PC-3 (cell line): ENCODE data around the gene ERRFI1.

Experiments
- EZH2 ChIP-seq: fragments of 300-600 bp; sonication (generic); IDR thresholded peaks from one replicate; pipeline ENCODE4 v1.6.1; 2017; ENCODE audit warnings: antibody characterized with exemption, mild to moderate bottlenecking, low read length; ENCODE audit not compliant: unreplicated experiment
- TF ChIP-seq, protein P1 (sequence below): fragments of 300-600 bp; sonication (generic); conservative IDR thresholded peaks from 2 replicates; pipeline ENCODE4 v1.5.1; 2017; ENCODE audit warnings: antibody characterized with exemption, low read depth, mild to moderate bottlenecking, low read length

DNA sequence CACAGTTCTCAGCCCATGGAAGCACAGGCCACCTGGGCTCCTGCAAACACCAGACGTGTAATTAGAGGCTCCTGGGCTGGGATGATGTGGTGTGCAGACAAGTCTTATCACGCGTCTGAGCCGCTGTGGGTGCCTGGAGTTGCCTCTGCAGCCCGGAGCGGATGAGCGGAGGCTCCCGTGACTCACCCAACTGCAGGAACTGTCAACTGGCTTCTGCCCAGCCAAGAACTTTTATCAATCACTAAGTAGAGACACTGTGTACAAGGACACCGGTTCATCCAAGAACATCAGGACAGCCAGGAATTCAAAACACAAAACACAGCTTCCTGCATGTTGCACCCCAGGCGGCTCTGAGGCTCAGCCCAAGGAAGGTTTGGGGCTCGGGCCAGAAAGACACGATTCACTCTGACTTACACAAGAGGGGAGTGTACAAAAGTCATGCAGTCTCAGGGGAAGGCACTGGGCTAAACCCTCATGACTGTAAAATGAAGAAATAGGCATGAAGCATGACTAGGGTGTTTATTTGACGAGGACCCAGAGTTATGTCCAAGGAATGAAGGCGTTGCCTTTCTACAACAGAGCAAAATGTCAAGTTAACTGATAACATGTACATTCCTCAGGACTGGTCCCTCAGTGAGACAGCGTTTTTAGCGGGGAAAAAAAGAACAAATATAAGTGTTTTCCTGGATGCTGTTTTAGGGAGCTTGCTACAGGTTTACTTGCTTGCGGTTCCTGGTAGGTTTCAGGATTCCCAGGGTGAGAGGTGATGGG lies 21.1 kb downstream of the ERRFI1 start:
- TF ChIP-seq, protein P1, sequence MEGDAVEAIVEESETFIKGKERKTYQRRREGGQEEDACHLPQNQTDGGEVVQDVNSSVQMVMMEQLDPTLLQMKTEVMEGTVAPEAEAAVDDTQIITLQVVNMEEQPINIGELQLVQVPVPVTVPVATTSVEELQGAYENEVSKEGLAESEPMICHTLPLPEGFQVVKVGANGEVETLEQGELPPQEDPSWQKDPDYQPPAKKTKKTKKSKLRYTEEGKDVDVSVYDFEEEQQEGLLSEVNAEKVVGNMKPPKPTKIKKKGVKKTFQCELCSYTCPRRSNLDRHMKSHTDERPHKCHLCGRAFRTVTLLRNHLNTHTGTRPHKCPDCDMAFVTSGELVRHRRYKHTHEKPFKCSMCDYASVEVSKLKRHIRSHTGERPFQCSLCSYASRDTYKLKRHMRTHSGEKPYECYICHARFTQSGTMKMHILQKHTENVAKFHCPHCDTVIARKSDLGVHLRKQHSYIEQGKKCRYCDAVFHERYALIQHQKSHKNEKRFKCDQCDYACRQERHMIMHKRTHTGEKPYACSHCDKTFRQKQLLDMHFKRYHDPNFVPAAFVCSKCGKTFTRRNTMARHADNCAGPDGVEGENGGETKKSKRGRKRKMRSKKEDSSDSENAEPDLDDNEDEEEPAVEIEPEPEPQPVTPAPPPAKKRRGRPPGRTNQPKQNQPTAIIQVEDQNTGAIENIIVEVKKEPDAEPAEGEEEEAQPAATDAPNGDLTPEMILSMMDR: no peak
- TF ChIP-seq EZH2: no peak
